Activated CD8-positive, alpha-beta T cell treated with anti-CD3 and anti-CD28 coated beads for 36 hours (primary cell): ENCODE data around the gene PDXK. TPM values are rescaled to one million over a fixed set of nuclear protein-coding genes. Genes with fewer than 3 reads are reported as not detected.

Source experiments
- ATAC-seq: fragments of 200-7000 bp; cut with Tn5 transposase; one replicate; pipeline ENCODE4 v1.10.0; 2021; ENCODE audit warnings: mild to moderate bottlenecking, moderate library complexity
- CTCF ChIA-PET: fragments of 350-600 bp; sonication (Branson Sonifier 250); formaldehyde crosslinking; loops from one replicate; lab custom pipeline; 2021; ENCODE audit warnings: antibody characterized with exemption; lab: Charles Lee
- POLR2A ChIA-PET: fragments of 350-600 bp; sonication (Branson Sonifier 250); formaldehyde crosslinking; loops from one replicate; lab custom pipeline; 2021; ENCODE audit warnings: antibody characterized with exemption; lab: Charles Lee
- DNase-seq: peaks from one replicate; pipeline ENCODE4 v3.0.0-alpha.2; 2020
- H3K27ac Mint-ChIP-seq: one replicate; pipeline ENCODE4 v1.8.0; 2021; ENCODE audit warnings: mild to moderate bottlenecking, mixed read lengths
- H3K27me3 Mint-ChIP-seq: one replicate; pipeline ENCODE4 v1.8.0; 2021; ENCODE audit warnings: mixed read lengths
- H3K36me3 Mint-ChIP-seq: one replicate; pipeline ENCODE4 v1.8.0; 2021; ENCODE audit warnings: low read depth, mixed read lengths
- H3K4me1 Mint-ChIP-seq: one replicate; pipeline ENCODE4 v1.8.0; 2021; ENCODE audit warnings: low read depth, mixed read lengths
- H3K4me3 Mint-ChIP-seq: one replicate; pipeline ENCODE4 v1.8.0; 2021; ENCODE audit warnings: mild to moderate bottlenecking, moderate library complexity, mixed read lengths
- H3K9me3 Mint-ChIP-seq: one replicate; pipeline ENCODE4 v1.8.0; 2021; ENCODE audit warnings: mixed read lengths
- intact Hi-C: fragments of 100-400 bp; cut with micrococcal nuclease; formaldehyde crosslinking; loops from one replicate; pipeline ENCODE4 v1.10.0; 2022
- total RNA-seq, 2 experiments: library from RNA; stranded (reverse); gene quantifications; one replicate each; pipeline ENCODE4 v1.2.3, GENCODE V29; 2021
- TF ChIP-seq, protein P1 (sequence below): fragments of 200-600 bp; IDR thresholded peaks from one replicate; pipeline ENCODE4 v1.8.0; 2022; ENCODE audit warnings: antibody characterized with exemption, mild to moderate bottlenecking

Gene PDXK
- total RNA-seq, 2 experiments from 2014 or later, result 118 to 122 TPM

DNA sequence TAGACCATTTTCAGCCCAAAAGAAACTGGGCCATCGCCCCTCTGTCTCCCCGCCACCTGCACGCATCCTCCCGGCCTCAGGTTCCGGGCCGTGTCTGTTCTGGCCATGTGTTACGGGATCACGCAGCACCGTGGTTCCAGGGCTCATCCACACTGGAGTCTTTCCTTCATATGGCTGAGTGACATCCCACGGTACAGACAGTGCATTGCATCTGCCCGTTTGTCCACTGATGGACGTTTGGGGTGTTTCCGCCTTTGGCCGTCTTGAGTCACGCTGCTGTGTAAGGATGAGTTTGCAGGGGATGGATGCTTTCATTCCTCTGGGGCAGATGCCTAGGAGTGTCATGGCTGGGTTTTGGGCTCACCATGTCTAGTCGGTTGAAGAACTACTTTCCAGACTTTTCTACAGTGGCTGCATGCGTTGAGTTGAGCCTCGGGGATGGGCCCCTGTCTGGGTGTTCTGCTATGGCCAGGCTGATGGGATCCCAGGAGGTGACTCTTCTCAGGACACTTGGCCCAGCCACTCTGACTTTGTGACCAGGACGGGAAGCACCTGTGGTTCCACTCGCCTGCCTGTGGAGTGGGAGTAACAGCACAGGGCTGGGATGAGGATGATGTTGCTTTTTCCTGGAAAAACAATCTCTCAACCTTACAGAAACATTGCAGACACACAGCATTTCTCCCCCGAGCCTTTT is 87.2 kb downstream of the PDXK start:
- ATAC-seq, result no peak
- TF ChIP-seq, protein P1, sequence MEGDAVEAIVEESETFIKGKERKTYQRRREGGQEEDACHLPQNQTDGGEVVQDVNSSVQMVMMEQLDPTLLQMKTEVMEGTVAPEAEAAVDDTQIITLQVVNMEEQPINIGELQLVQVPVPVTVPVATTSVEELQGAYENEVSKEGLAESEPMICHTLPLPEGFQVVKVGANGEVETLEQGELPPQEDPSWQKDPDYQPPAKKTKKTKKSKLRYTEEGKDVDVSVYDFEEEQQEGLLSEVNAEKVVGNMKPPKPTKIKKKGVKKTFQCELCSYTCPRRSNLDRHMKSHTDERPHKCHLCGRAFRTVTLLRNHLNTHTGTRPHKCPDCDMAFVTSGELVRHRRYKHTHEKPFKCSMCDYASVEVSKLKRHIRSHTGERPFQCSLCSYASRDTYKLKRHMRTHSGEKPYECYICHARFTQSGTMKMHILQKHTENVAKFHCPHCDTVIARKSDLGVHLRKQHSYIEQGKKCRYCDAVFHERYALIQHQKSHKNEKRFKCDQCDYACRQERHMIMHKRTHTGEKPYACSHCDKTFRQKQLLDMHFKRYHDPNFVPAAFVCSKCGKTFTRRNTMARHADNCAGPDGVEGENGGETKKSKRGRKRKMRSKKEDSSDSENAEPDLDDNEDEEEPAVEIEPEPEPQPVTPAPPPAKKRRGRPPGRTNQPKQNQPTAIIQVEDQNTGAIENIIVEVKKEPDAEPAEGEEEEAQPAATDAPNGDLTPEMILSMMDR, result no peak
- H3K4me1 Mint-ChIP-seq, result peaks cover 5% of the 10 kb centered on the region
- intact Hi-C loops, result no loop called here
- ChIA-PET CTCF (interaction anchor here (1.3 kb wide), 1 partner anchor 16 kb away, joined by 3 read pairs; no protein-coding TSS in a partner anchor), POLR2A (interaction anchor here (0.8 to 1.0 kb wide), 3 partner anchors 12 to 156 kb away, joined by 3 to 4 read pairs (median 3); no protein-coding TSS in a partner anchor)
- peaks cover 24% of the 10 kb centered on the region for H3K36me3 Mint-ChIP-seq
- H3K27ac Mint-ChIP-seq, result peak overlapping the region; percentile 51
- no peaks in the 10 kb centered on the region for H3K9me3 Mint-ChIP-seq
- H3K4me3 Mint-ChIP-seq, result no peak overlapping the region
- DNase-seq, result no peak
- H3K27me3 Mint-ChIP-seq, result no peaks in the 10 kb centered on the region

GRCh38 chr21:43808367-43808766 is 89.4 kb downstream of the PDXK start:
- H3K27ac Mint-ChIP-seq, result no peak overlapping the region
- POLR2A ChIA-PET, result interaction anchor here (0.9 to 1.5 kb wide), 11 partner anchors 8 to 178 kb away, joined by 3 to 7 read pairs (median 3); no protein-coding TSS in a partner anchor
- intact Hi-C loops, result no loop called here
- H3K4me3 Mint-ChIP-seq, result no peak overlapping the region
- no peaks in the 10 kb centered on the region for H3K9me3 Mint-ChIP-seq
- TF ChIP-seq, protein P1, result no peak
- no peak for DNase-seq
- H3K27me3 Mint-ChIP-seq, result no peaks in the 10 kb centered on the region
- no peak for ATAC-seq
- peaks cover 5% of the 10 kb centered on the region for H3K4me1 Mint-ChIP-seq
- H3K36me3 Mint-ChIP-seq, result peaks cover 10% of the 10 kb centered on the region
- CTCF ChIA-PET, result interaction anchor here (1.7 kb wide), 1 partner anchor 131 kb away, joined by 10 read pairs; no protein-coding TSS in a partner anchor

DNA sequence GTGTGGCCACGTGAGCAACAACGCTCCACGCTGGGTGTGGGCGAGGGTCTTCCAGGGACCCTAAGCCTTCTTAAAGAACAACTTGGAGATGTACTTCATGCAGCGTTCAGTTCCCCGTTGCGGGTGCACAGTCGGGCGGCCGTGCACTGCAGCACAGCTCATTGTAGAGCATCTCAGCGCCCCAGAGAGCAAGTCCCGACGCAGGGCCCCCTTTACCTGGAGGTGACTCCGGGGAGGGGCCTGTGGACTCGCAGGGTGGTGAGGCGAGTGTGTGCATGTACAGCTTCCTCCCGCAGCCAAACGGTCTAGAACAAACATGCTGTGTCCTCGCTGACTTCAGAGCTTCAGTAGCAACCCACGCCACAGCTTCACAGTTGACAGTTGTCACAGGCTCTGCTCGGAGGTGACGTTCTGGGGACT is 89.9 kb downstream of the PDXK start:
- ChIA-PET CTCF (interaction anchor here (1.7 kb wide), 1 partner anchor 130 kb away, joined by 10 read pairs; no protein-coding TSS in a partner anchor), POLR2A (interaction anchor here (0.9 to 1.5 kb wide), 11 partner anchors 8 to 178 kb away, joined by 3 to 7 read pairs (median 3); no protein-coding TSS in a partner anchor)
- Mint-ChIP-seq H3K4me3 (no peak overlapping the region), H3K36me3 (peaks cover 10% of the 10 kb centered on the region), H3K9me3 (no peaks in the 10 kb centered on the region), H3K27me3 (no peaks in the 10 kb centered on the region), H3K27ac (no peak overlapping the region), H3K4me1 (peaks cover 5% of the 10 kb centered on the region)
- no peak for ATAC-seq
- TF ChIP-seq, protein P1, result no peak
- no peak for DNase-seq
- intact Hi-C loops, result no loop called here

DNA sequence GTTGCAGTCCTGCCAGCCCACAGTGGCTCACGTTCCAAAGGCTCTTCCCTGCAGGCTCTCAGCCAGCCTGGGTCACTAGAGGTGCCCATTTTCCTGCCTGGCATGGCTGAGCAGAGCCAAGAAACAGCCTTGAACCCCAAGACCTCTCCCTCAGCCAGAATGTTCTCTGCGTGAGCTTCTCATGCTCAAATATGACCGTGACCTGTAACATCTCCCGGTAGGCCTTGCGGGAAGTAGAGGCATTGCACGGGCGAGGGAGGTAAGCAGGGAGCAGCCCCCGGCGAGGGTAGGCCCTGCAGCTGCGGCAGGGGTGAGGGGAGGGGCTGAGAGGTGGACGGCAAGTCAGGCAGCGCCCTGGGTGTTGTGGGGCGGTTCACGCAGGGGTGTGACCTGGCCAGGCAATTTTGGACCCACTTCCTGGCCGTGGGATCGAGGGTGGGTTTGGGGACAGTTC is 90.4 kb downstream of the PDXK start:
- Mint-ChIP-seq H3K36me3 (peaks cover 6% of the 10 kb centered on the region), H3K27ac (no peak overlapping the region), H3K27me3 (no peaks in the 10 kb centered on the region), H3K9me3 (no peaks in the 10 kb centered on the region), H3K4me3 (no peak overlapping the region), H3K4me1 (peaks cover 5% of the 10 kb centered on the region)
- ChIA-PET CTCF (interaction anchor here (0.6 to 3.5 kb wide), 4 partner anchors 126 to 167 kb away, joined by 3 to 36 read pairs (median 10); no protein-coding TSS in a partner anchor), POLR2A (interaction anchor here (0.9 to 1.5 kb wide), 8 partner anchors 7 to 177 kb away, joined by 3 to 7 read pairs (median 3); no protein-coding TSS in a partner anchor)
- TF ChIP-seq, protein P1, result no peak
- DNase-seq (no peak), ATAC-seq (no peak)
- intact Hi-C loops, result no loop called here
